Activated T-helper 1 cell treated with Interleukin-2 at 50 U/mL for 16 hours (primary cell): Measurements from ENCODE around the gene ZNF692.

Experiments
- DNase-seq: peaks from one replicate; pipeline ENCODE4 v3.0.0-alpha.2; 2020; ENCODE audit warnings: low read depth

ZNF692 gene

GRCh38 chr1:248881261-248881660, 22.4 kb upstream of the ZNF692 start:
- DNase-seq, result no peak

GRCh38 chr1:248873993-248874533, 15.2 kb upstream of the ZNF692 start:
- DNase-seq, result peak; percentile 67

- peak; percentile 80 for DNase-seq
These were observed 14.6 kb upstream of the ZNF692 start for GRCh38 chr1:248873409-248873992.

- DNase-seq, result no peak
These were observed 14.0 kb upstream of the ZNF692 start for GRCh38 chr1:248872752-248873408.

- DNase-seq, result no peak
These were observed 13.0 kb upstream of the ZNF692 start for GRCh38 chr1:248871837-248872401.

GRCh38 chr1:248862998-248863881, 4.4 kb upstream of the ZNF692 start:
- peak; percentile 64 for DNase-seq

- no peak for DNase-seq
These were observed 3.8 kb upstream of the ZNF692 start for GRCh38 chr1:248862695-248862997.

- DNase-seq, result no peak
These were observed 2.7 kb upstream of the ZNF692 start for GRCh38 chr1:248861616-248862015.

GRCh38 chr1:248860007-248860406, 1.1 kb upstream of the ZNF692 start:
- no peak for DNase-seq

GRCh38 chr1:248858096-248858890, 592 bp downstream of the ZNF692 start:
- DNase-seq, result peak; percentile 5

- no peak for DNase-seq
These were observed 1.2 kb downstream of the ZNF692 start for GRCh38 chr1:248857749-248858095.

- DNase-seq, result no peak
These were observed 1.7 kb downstream of the ZNF692 start for GRCh38 chr1:248857201-248857600.

GRCh38 chr1:248856176-248856575, 2.7 kb downstream of the ZNF692 start:
- DNase-seq, result no peak

GRCh38 chr1:248855580-248855979, 3.3 kb downstream of the ZNF692 start:
- DNase-seq, result no peak

- no peak for DNase-seq
These were observed 5.1 kb downstream of the ZNF692 start for GRCh38 chr1:248853663-248854375.

- DNase-seq, result no peak
These were observed 6.1 kb downstream of the ZNF692 start for GRCh38 chr1:248852481-248853405.

- DNase-seq, result no peak
These were observed 7.5 kb downstream of the ZNF692 start for GRCh38 chr1:248851390-248851789.

GRCh38 chr1:248850536-248851251, 8.2 kb downstream of the ZNF692 start:
- no peak for DNase-seq

GRCh38 chr1:248850124-248850523, 8.8 kb downstream of the ZNF692 start:
- no peak for DNase-seq
